ENCODE results near the gene PDE6A. TPM values are rescaled to one million over a fixed set of nuclear protein-coding genes. Genes with fewer than 3 reads are reported as not detected.

The PDE6A gene
- total RNA-seq, 1 donor from 2014 or later = 0.25 TPM

DNA sequence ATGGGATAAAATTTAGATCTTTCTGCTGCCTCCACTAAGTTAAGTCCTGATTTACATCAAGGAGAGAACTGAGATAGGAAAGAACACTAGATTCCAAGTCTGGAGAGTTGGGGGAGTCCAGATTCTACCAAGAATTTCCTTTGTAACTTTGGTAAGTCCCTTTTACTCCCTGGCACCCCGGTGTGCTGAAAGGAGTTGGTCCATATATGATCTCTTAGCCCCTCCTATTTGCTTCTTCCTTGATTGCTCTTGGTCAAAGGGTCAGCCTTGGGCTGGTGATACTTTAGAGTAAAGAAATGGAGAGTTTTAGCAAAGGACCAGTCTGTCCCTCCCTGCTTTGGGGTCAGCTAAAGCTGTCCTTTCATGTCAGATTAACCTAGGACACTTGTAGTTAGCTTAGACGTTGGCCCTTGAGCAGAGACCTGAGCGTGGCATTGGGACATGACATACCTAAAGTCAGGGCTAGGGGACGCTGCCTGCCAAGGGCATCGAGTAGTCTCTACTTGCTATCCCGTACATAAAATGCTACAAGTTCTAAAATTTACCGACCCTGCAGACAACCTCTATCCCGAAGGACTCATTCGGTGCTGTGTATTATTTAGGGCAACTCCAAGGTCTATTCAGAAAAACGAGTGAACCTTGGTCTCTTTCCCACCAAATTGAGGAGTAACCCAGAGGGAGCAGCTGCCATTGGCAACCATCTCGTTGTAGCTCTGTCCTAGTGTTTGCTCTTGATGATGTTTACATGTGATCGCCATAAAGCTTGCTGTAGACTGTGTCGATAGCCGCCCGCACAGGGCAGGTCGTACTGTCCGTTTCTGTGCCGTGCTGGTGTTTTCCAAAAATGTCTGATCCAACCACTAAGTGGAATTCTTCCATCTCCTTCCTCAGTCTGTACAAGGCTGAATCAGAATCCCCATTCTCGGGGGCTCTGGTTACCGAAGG lies 94.4 kb downstream of the PDE6A start:
- H3K27me3 ChIP-seq = no peaks in the 10 kb centered on the region
- no peak for TF ChIP-seq POLR2A (IDR thresholded peaks at IDR 0.05)
- no peak for TF ChIP-seq CTCF (IDR thresholded peaks at IDR 0.05)
- TF ChIP-seq POLR2AphosphoS5 (IDR thresholded peaks at IDR 0.05; ENCODE audit: insufficient read depth in 1 of 2, low read depth in 1 of 2) = no peak
- H3K36me3 ChIP-seq = peaks cover 0 to 21% of the 10 kb centered on the region in 2 donors
- peaks cover 7% of the 10 kb centered on the region for H3K4me1 ChIP-seq
- intact Hi-C loops (cut with DNase I) = no loop called here
- no peak overlapping the region for H3K4me3 ChIP-seq
- no peak overlapping the region for H3K27ac ChIP-seq
- H3K9me3 ChIP-seq = no peaks in the 10 kb centered on the region
- DNase-seq (ENCODE audit: extremely low spot score in 2 of 2) = no peak

GRCh38 chr5:149849280-149849965 lies 95.2 kb downstream of the PDE6A start:
- Histone ChIP-seq H3K36me3 (peaks cover 0 to 25% of the 10 kb centered on the region in 2 donors), H3K9me3 (no peaks in the 10 kb centered on the region)
- intact Hi-C loops (cut with DNase I) = no loop called here

GRCh38 chr5:149847611-149848010 lies 97.0 kb downstream of the PDE6A start:
- no peak for DNase-seq (ENCODE audit: extremely low spot score in 2 of 2)
- H3K27me3 ChIP-seq = no peaks in the 10 kb centered on the region
- H3K4me3 ChIP-seq = no peak overlapping the region
- no peaks in the 10 kb centered on the region for H3K9me3 ChIP-seq
- H3K4me1 ChIP-seq = no peaks in the 10 kb centered on the region
- H3K27ac ChIP-seq = no peak overlapping the region
- intact Hi-C loops (cut with DNase I) = no loop called here
- TF ChIP-seq CTCF (IDR thresholded peaks at IDR 0.05) (no peak), POLR2AphosphoS5 (IDR thresholded peaks at IDR 0.05; ENCODE audit: insufficient read depth in 1 of 2, low read depth in 1 of 2) (no peak), POLR2A (IDR thresholded peaks at IDR 0.05) (no peak)
- peaks cover 0 to 30% of the 10 kb centered on the region in 2 donors for H3K36me3 ChIP-seq

More at GRCh38 chr5:149849280-149849965, 95.2 kb downstream of the PDE6A start:
- TF ChIP-seq CTCF (IDR thresholded peaks at IDR 0.05) = no peak
- Histone ChIP-seq H3K27ac (no peak overlapping the region), H3K4me1 (peaks cover 7% of the 10 kb centered on the region), H3K4me3 (no peak overlapping the region), H3K27me3 (no peaks in the 10 kb centered on the region)
- no peak for DNase-seq (ENCODE audit: extremely low spot score in 2 of 2)

DNA sequence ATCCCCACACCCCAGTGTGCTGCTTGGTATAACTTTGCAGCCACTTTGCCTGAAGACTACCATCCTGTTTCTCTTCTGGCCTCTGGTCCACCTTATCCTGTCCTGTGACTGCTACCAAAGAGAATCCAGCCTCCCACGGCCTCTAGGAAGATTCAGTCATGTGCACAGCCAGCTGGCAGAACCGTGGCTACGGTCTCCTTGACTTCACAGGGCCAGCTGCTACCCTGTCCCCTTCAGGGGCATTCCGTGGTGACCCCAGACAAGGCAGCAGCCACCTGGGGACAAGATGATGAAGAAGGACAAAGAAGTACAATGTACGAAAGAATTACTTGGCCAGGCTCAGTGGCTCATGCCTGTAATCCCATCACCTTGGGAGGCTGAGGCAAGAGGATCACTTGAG lies 98.6 kb downstream of the PDE6A start:
- Histone ChIP-seq H3K4me3 (no peak overlapping the region), H3K27ac (no peak overlapping the region), H3K9me3 (no peaks in the 10 kb centered on the region), H3K4me1 (no peaks in the 10 kb centered on the region), H3K27me3 (no peaks in the 10 kb centered on the region), H3K36me3 (peaks cover 0 to 33% of the 10 kb centered on the region in 2 donors)
- no peak for TF ChIP-seq CTCF (IDR thresholded peaks at IDR 0.05)
- TF ChIP-seq POLR2A (IDR thresholded peaks at IDR 0.05) = no peak
- TF ChIP-seq POLR2AphosphoS5 (IDR thresholded peaks at IDR 0.05; ENCODE audit: insufficient read depth in 1 of 2, low read depth in 1 of 2) = no peak
- DNase-seq (ENCODE audit: extremely low spot score in 2 of 2) = no peak
- intact Hi-C loops (cut with DNase I) = no loop called here
